ENCODE results near the gene TRO. TPM values are rescaled to one million over a fixed set of nuclear protein-coding genes. Genes with fewer than 3 reads are reported as not detected.

Gene TRO
- total and polyA plus RNA-seq, 10 of the 15 experiments (the other 5 are each of a cell fraction or from before 2014, with no cell fraction given) = 0.02 to 1.0 (median 0.35) TPM; not detected in 7

- Histone ChIP-seq H3K36me3 (ENCODE audit: control insufficient read depth in 2 of 2, insufficient read depth in 2 of 2, low read length in 1 of 2) (no peaks in the 10 kb centered on the region), H3K4me2 (ENCODE audit: control insufficient read depth, insufficient read depth) (no peak overlapping the region), H3K9me3 (replicated peaks; ENCODE audit: control insufficient read depth, insufficient read depth, low read length) (no peaks in the 10 kb centered on the region), H3K4me3 (no peak overlapping the region), H3K79me2 (ENCODE audit: control insufficient read depth, insufficient read depth, low read length) (no peaks in the 10 kb centered on the region), H4K20me1 (ENCODE audit: control insufficient read depth, insufficient read depth) (no peaks in the 10 kb centered on the region), H3K4me1 (ENCODE audit: control insufficient read depth, insufficient read depth, low read length) (no peaks in the 10 kb centered on the region), H3K27ac (ENCODE audit: control insufficient read depth, insufficient read depth) (no peak overlapping the region), H3K27me3 (replicated peaks in 1 of 2; ENCODE audit: control insufficient read depth in 2 of 2, insufficient read depth in 2 of 2, low read length in 1 of 2) (no peaks in the 10 kb centered on the region), H2AFZ (ENCODE audit: control insufficient read depth, low read depth, low read length) (no peak overlapping the region), H3K9ac (ENCODE audit: control insufficient read depth, insufficient read depth, low read length) (no peak overlapping the region)
- ChIA-PET RAD21 (ENCODE audit: unreplicated experiment) (no interaction called here), SMC1A (ENCODE audit: uncharacterized antibody, unreplicated experiment) (interaction anchor here (0.7 kb wide), 1 partner anchor 167 kb away, joined by 3 read pairs; no protein-coding TSS in a partner anchor), CTCF (no interaction called here), POLR2A (no interaction called here)
- WGBS (ENCODE audit: insufficient coverage, insufficient replicate concordance, low lambda C conversion rate, missing lambda C conversion rate) = 33% methylated on average over 4 of the region's 4 CpGs
- intact Hi-C loops (cut with micrococcal nuclease; ENCODE audit: unreplicated experiment) = no loop called here
- ATAC-seq (no peak), FAIRE-seq (no peak), DNase-seq (ENCODE audit: low read depth, low spot score) (no peak)
- in situ Hi-C loops (cut with MboI) = no loop called here
- no TSS peak for BruUV-seq (replicated peaks)
- TF ChIP-seq ZBTB40 (IDR thresholded peaks at IDR 0.05; ENCODE audit: borderline replicate concordance) (no peak), POU2F2 (IDR thresholded peaks at IDR 0.05; ENCODE audit: borderline replicate concordance, low read depth, low read length) (no peak), MTA2 (IDR thresholded peaks at IDR 0.05; ENCODE audit: low read depth) (no peak), CREB1 (IDR thresholded peaks at IDR 0.05; ENCODE audit: low read depth) (no peak), ELK1 (IDR thresholded peaks at IDR 0.05; ENCODE audit: low read depth, low read length) (no peak), TAF1 (IDR thresholded peaks at IDR 0.05; ENCODE audit: borderline replicate concordance, low read depth, low read length) (no peak), ZNF592 (IDR thresholded peaks at IDR 0.05) (no peak), CEBPB (IDR thresholded peaks at IDR 0.05; ENCODE audit: borderline replicate concordance in 1 of 2, low read depth in 2 of 2, low read length in 2 of 2) (no peak), BMI1 (IDR thresholded peaks at IDR 0.05; ENCODE audit: borderline replicate concordance) (no peak), BCL3 (IDR thresholded peaks at IDR 0.05; ENCODE audit: borderline replicate concordance, insufficient read depth, low read depth, low read length, poor library complexity, severe bottlenecking) (no peak), BCL11A (IDR thresholded peaks at IDR 0.05; ENCODE audit: low read depth, low read length) (no peak), DPF2 (IDR thresholded peaks at IDR 0.05) (no peak), MTA3 (IDR thresholded peaks at IDR 0.05; ENCODE audit: borderline replicate concordance, low read length) (no peak)
These were observed 56.8 kb downstream of the TRO start for GRCh38 chrX:54977387-54977786.
